ENCODE data around the gene ZNF565.
"Not testable (repeated sequence)": the region's sequence is repeated elsewhere in the genome, so short reads cannot be mapped to it uniquely, and the experiment has no call there.

The ZNF565 gene

GRCh38 chr19:36210497-36210896, 4.0 kb downstream of the ZNF565 start:
- no peak for DNase-seq

DNA sequence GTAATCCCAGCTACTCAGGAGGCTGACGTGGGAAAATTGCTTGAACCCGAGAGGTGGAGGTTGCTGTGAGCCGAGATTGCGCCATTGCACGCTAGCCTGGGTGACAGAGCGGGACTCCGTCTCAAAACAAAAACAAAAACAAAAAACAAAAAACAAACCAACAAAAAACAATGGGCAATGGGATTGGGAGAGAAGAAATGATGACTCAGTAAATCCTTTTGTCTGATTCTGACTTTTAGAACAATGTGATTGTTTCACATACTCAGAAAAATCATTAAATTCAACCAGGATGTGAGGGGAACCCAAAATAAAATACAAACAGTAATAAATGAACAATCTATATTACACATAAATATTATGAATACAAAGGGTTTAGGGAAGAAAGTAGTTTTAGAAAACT, 5.1 kb downstream of the ZNF565 start:
- DNase-seq = no peak

GRCh38 chr19:36207605-36208252, 6.7 kb downstream of the ZNF565 start:
- no peak for DNase-seq

- no peak for DNase-seq
These were observed 11.2 kb downstream of the ZNF565 start for GRCh38 chr19:36203293-36203692.

DNA sequence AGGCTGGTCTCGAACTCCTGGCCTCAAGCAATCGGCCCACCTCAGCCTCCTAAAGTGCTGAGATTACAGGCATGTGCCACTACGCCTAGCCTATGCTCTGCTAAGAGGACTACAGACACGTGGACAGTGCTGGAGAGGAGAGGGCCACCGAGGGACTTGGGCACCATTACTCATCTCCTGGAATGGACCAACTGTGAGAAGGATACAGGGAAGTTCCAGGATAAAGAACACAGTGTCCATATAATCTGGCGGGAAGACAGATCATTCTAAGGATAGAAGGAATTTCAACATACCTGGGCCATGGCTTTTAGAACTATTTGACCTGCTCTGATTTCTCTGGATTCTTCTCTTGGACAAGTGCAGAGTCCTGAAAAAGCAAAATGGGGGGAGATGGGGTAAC, 12.8 kb downstream of the ZNF565 start:
- DNase-seq = no peak

DNA sequence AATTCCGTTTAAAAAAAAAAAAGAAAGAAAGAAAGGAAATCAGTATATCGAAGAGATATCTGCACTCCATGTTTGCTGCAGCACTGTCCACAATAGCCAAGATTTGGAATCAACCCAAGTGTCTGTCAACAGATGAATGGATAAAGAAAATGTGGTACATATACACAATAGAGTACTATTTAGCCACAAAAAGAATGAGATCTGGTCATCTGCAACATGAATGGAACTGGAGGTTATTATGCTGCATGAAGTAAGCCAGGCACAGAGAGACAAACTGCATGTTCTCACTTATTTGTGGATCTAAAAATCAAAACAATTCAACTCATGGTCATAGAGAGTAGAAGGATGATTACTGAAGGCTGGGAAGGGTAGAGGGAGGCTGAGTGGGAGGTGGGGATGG, 16.3 kb downstream of the ZNF565 start:
- DNase-seq = no peak

- no peak for DNase-seq
These were observed 18.2 kb downstream of the ZNF565 start for GRCh38 chr19:36196249-36196648.

DNA sequence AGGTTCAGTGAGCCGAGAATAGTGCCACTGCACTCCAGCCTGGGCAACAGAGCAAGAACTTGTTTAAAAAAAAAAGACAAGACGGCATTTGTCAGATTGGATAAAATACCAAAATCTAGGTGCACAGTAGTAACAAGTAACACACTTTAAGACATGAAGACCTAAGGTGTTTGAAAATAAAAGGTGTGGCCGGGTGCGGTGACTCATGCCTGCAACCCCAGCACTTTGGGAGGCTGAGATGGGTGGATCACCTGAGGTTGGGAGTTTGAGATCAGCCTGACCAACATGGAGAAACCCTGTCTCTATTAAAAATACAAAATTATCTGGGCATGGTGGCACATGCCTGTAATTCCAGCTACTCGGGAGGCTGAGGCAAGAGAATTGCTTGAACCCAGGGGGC, 27.7 kb downstream of the ZNF565 start:
- not testable (repeated sequence) for DNase-seq

DNA sequence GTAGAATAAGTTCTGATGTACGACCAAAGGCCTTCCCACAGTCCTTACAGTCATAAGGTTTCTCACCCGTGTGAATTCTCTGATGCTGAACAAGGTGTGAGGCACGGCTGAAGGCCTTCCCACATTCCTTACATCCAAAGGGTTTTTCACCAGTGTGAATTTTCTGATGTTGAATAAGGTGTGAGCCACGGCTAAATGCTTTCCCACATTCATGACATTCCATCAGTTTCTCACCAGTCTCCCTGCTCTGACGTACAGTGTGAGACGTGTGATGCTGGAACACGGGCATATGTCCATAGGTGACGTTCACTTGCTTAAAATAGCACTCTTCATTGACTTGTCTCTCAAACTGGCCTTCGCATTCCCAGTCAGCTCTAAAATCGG, 31.2 kb downstream of the ZNF565 start:
- DNase-seq = no peak

GRCh38 chr19:36182612-36183244, 31.7 kb downstream of the ZNF565 start:
- no peak for DNase-seq

DNA sequence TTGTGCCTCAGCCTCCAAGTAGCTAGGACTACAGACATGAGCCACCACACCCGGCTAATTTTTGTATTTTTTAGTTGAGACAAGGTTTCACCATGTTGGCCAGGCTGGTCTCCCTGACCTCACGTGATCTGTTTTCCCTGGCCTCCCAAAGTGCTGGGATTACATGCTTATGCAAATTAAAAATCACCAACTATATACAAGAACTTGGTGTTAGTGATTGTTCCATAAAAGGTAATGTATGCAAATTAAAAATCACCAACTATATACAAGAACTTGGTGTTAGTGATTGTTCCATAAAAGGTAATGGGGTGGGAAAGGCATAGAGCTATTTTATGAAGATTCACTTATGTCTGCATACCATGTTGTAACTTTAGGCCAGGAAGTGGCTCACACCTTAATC, 35.4 kb downstream of the ZNF565 start:
- not testable (repeated sequence) for DNase-seq

GRCh38 chr19:36173846-36174245, 40.6 kb downstream of the ZNF565 start:
- DNase-seq = not testable (repeated sequence)

- DNase-seq = no peak
These were observed 41.6 kb downstream of the ZNF565 start for GRCh38 chr19:36172852-36173251.

- DNase-seq = no peak
These were observed 45.2 kb downstream of the ZNF565 start for GRCh38 chr19:36169084-36169760.

DNA sequence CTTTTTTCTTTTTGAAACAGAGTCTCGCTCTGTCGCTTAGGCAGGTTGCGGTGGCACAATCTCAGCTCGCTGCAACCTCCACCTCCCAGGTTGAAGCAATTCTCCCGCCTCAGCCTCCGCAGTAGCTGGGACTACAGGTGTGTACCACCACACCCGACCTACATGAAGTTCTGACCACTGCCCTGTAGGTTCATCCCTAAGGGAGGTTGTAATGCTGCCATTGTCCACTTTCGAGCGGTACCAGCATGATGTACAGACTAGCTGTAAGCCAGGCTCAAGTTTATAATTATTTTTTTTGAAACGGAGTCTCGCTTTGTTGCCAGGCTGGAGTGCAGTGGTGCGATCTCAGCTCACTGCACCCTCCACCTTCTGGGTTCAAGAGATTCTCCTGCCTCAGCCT, 50.7 kb downstream of the ZNF565 start:
- no peak for DNase-seq

DNA sequence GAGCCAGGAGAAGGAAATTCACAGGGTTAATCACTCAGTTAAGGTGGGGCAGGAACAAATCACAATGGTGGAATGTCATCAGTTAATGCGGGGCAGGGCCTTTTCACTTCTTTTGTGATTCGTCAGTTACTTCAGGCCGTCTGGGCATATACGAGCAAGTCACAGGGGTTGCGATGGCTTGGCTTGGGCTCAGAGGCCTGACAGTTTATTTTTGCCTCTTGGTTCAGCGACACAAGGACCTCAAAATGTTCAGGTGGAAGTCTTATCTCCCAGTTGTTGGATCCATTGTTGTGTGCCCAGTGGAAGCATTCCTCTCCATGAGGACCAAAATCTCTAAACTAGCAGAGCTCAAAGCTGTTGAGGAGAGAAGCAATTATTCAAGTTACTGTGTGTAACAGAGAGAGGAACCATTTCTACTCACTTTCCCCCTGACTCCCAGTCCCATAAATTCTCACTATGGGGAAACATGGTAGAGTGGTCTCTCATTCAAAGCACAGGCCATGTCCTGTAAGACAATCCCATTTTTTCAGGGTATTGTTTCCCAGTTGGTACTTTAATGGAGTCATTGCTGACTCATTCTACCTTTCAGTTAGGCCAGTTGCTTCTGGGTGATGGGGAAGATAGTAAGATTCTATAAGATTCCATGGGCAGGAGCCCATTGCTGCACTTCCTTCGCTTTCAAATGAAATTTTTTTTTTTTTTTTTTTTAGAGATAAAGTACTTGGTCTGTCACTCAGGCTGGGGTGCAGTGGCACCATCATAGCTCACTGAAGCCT, 53.5 kb downstream of the ZNF565 start:
- DNase-seq = no peak

DNA sequence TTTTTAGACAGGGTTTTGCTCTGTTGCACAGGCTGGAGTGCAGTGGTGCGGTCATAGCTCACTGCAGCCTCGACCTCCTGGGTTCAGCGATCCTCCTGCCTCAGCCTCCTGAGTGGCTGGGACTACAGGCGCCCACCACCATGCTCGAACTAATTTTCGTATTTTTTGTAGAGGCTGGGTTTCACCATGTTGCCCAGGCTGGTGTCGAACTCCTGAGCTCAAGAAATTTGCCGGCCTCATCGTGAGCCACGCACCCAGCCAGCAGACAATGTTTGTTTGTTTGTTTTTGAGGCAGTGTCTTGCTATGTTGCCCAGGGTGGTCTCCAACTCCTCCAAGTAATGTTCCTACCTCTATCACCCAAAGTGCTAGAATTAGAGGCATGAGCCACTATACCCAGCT, 61.3 kb downstream of the ZNF565 start:
- no peak for DNase-seq

GRCh38 chr19:36152352-36153091, 61.9 kb downstream of the ZNF565 start, which contains the start of gene COX7A1:
Gene COX7A1, minus strand, starts transcription at chr19:36152447. Its CDS starts 40 bp downstream, at chr19:36152407.
- DNase-seq = peak; percentile 6

GRCh38 chr19:36152019-36152351, 62.5 kb downstream of the ZNF565 start:
- no peak for DNase-seq

DNA sequence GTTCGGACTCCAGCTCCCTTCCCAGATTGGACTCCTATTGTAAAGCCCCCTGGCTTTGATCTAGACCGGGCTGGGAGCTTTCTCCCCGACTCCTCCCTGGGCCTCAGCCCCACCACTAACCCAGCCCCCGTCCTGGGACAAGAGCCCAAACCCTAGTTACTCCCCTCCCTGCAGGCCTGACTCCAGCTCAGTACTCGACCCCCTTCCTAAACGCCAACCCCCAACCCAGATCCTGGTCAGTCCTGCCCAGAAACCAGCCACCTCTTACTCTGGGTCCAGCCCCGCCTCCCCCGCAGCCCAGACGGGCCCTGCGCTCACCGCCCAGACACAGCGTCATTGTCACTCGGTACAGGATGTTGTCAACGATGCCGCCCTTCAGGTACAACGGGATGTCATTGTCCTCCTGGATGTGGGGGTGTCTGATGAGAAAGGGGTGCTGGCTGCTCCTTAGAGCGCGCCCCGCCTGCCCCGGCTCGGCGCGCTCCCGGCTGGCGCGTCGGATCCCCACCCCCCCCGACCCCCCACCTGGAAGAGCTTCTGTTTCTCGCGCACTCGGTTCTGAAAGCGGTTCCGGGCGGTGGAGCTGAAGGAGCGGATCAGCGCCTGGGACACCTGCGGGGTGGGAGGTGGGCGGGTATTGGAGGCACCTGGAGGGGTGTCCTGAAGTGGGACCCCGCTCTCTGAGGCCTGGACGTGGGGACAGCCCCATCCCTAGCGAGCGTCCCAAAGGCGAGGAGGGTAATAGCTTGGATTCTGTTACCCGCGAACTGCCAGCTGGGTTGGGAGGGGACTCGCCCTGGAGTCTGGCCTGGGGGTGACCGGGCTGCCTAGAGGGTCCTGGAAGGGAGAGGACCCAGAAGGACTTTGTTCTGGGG, 63.1 kb downstream of the ZNF565 start:
- no peak for DNase-seq

- no peak for DNase-seq
These were observed 63.9 kb downstream of the ZNF565 start for GRCh38 chr19:36150586-36150985.

Measured in HCEC 1CT (cell line).